ENCODE results near the gene FMOD.

GRCh38 chr1:203302456-203302855 lies 48.5 kb downstream of the FMOD start:
- no peak for TF ChIP-seq CTCF (IDR thresholded peaks at IDR 0.05)
- no peak for TF ChIP-seq POLR2A (IDR thresholded peaks at IDR 0.05)

All from right lobe of liver (tissue), 4 donors.